ENCODE data around the gene ARAP1. TPM values are rescaled to one million over a fixed set of nuclear protein-coding genes. Genes with fewer than 3 reads are reported as not detected.

The ARAP1 gene
- total RNA-seq, 1 experiment from 2014 or later, result 73.6 TPM

DNA sequence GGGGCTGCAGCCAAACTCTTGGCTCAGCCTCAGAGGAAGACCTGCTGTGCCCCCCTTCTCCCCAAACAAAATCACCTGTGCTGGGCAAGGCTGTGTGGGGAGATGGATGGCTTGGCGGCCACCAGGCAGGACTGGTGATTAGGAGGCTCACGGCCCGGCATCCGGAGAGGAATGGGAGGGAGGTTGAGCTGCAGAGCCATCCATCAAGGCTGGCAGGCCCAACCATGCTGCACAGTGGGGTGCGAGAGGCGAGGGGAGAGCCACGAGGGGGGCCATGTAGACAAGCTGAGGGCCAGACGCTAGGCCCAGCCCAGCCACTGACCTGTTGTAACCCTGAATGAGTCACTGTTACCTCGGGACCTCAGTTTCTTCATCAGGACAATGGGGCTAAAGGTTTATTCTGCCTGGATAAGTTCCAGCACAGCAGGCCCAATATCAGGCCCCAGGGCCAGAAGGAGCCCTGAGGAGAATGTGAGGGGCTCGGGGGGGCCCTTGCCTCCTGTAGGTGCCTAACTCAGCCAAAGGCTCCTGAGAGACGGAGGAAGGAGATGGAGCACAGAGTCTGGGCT is 96.2 kb downstream of the ARAP1 start:
- H3K27ac ChIP-seq (ENCODE audit: low read length), result no peak overlapping the region
- H3K4me1 ChIP-seq (ENCODE audit: control insufficient read depth, insufficient read depth, low read length), result no peaks in the 10 kb centered on the region
- POLR2A ChIA-PET, result no interaction called here
- H3K9me3 ChIP-seq (ENCODE audit: control insufficient read depth, insufficient read depth, low read depth, low read length), result no peaks in the 10 kb centered on the region
- no peaks in the 10 kb centered on the region for H3K27me3 ChIP-seq (ENCODE audit: control insufficient read depth, insufficient read depth, low read length)
- BruUV-seq (replicated peaks), result no TSS peak
- H3K36me3 ChIP-seq (ENCODE audit: control insufficient read depth, insufficient read depth, low read length), result no peaks in the 10 kb centered on the region
- ATAC-seq (no peak), DNase-seq (ENCODE audit: low read depth, low spot score) (no peak)
- CTCF ChIA-PET, result no interaction called here
- H3K4me3 ChIP-seq (ENCODE audit: low read depth in 2 of 2, low read length in 2 of 2), result no peak overlapping the region
- intact Hi-C loops (cut with micrococcal nuclease; ENCODE audit: unreplicated experiment), result no loop called here
- in situ Hi-C loops (cut with HindIII; ENCODE audit: low pct_unique_long_range_greater_than_20kb, low sequenced_read_pairs), result loop anchor here (10.0 kb wide), 3 partner anchors 101 to 531 kb away; no protein-coding TSS in a partner anchor
- no peak for TF ChIP-seq TCF7L2 (IDR thresholded peaks at IDR 0.05; ENCODE audit: low read depth, low read length)
- TF ChIP-seq POLR2AphosphoS5 (IDR thresholded peaks at IDR 0.05; ENCODE audit: low read depth, low read length), result no peak
- no peak for TF ChIP-seq CTCF (IDR thresholded peaks at IDR 0.05)
- no peak for TF ChIP-seq SIN3A (IDR thresholded peaks at IDR 0.05; ENCODE audit: borderline replicate concordance, insufficient read depth, low read depth, low read length)
- TF ChIP-seq, protein P1, sequence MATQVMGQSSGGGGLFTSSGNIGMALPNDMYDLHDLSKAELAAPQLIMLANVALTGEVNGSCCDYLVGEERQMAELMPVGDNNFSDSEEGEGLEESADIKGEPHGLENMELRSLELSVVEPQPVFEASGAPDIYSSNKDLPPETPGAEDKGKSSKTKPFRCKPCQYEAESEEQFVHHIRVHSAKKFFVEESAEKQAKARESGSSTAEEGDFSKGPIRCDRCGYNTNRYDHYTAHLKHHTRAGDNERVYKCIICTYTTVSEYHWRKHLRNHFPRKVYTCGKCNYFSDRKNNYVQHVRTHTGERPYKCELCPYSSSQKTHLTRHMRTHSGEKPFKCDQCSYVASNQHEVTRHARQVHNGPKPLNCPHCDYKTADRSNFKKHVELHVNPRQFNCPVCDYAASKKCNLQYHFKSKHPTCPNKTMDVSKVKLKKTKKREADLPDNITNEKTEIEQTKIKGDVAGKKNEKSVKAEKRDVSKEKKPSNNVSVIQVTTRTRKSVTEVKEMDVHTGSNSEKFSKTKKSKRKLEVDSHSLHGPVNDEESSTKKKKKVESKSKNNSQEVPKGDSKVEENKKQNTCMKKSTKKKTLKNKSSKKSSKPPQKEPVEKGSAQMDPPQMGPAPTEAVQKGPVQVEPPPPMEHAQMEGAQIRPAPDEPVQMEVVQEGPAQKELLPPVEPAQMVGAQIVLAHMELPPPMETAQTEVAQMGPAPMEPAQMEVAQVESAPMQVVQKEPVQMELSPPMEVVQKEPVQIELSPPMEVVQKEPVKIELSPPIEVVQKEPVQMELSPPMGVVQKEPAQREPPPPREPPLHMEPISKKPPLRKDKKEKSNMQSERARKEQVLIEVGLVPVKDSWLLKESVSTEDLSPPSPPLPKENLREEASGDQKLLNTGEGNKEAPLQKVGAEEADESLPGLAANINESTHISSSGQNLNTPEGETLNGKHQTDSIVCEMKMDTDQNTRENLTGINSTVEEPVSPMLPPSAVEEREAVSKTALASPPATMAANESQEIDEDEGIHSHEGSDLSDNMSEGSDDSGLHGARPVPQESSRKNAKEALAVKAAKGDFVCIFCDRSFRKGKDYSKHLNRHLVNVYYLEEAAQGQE (IDR thresholded peaks at IDR 0.05; ENCODE audit: insufficient read depth in 1 of 2, low read depth in 2 of 2, low read length in 1 of 2), result no peak

- CTCF ChIA-PET, result interaction anchor here (1.5 kb wide), 1 partner anchor 184 kb away, joined by 3 read pairs; no protein-coding TSS in a partner anchor
These were observed 97.2 kb downstream of the ARAP1 start for GRCh38 chr11:72655014-72655413.

More at GRCh38 chr11:72655014-72655413, 97.2 kb downstream of the ARAP1 start:
- Histone ChIP-seq H3K36me3 (ENCODE audit: control insufficient read depth, insufficient read depth, low read length) (no peaks in the 10 kb centered on the region), H3K27me3 (ENCODE audit: control insufficient read depth, insufficient read depth, low read length) (no peaks in the 10 kb centered on the region), H3K27ac (ENCODE audit: low read length) (no peak overlapping the region), H3K4me3 (ENCODE audit: low read depth in 2 of 2, low read length in 2 of 2) (no peak overlapping the region), H3K4me1 (ENCODE audit: control insufficient read depth, insufficient read depth, low read length) (no peaks in the 10 kb centered on the region), H3K9me3 (ENCODE audit: control insufficient read depth, insufficient read depth, low read depth, low read length) (no peaks in the 10 kb centered on the region)
- BruUV-seq (replicated peaks), result no TSS peak
- peak; percentile 29 for ATAC-seq
- DNase-seq (ENCODE audit: low read depth, low spot score), result no peak
- TF ChIP-seq TCF7L2 (IDR thresholded peaks at IDR 0.05; ENCODE audit: low read depth, low read length), result no peak
- no peak for TF ChIP-seq CTCF (IDR thresholded peaks at IDR 0.05)
- TF ChIP-seq POLR2AphosphoS5 (IDR thresholded peaks at IDR 0.05; ENCODE audit: low read depth, low read length), result no peak
- no peak for TF ChIP-seq SIN3A (IDR thresholded peaks at IDR 0.05; ENCODE audit: borderline replicate concordance, insufficient read depth, low read depth, low read length)
- TF ChIP-seq, protein P1 (IDR thresholded peaks at IDR 0.05; ENCODE audit: insufficient read depth in 1 of 2, low read depth in 2 of 2, low read length in 1 of 2), result no peak
- intact Hi-C loops (cut with micrococcal nuclease; ENCODE audit: unreplicated experiment) (no loop called here), in situ Hi-C loops (cut with HindIII; ENCODE audit: low pct_unique_long_range_greater_than_20kb, low sequenced_read_pairs) (loop anchor here (10.0 kb wide), 3 partner anchors 100 to 530 kb away; no protein-coding TSS in a partner anchor)
- POLR2A ChIA-PET, result no interaction called here

Data from Panc1 (cell line).